DOHH2 (cell line): ENCODE data around the gene RAB40C.

Experiments used
- H3F3A ChIP-seq: fragments of 200-600 bp; sonication (generic), shearing (Covaris generic); 2 replicates; pipeline ENCODE4 v1.6.0; 2016; ENCODE audit warnings: antibody characterized with exemption, mild to moderate bottlenecking; ENCODE audit not compliant: control insufficient read depth, insufficient read depth
- H3K27ac ChIP-seq: fragments of 200-600 bp; sonication (generic); 2 replicates; pipeline ENCODE4 v1.5.1; 2014; ENCODE audit warnings: low read depth, mild to moderate bottlenecking, low read length, moderate library complexity
- H3K27me3 ChIP-seq: fragments of 200-600 bp; sonication (generic); 2 replicates; pipeline ENCODE4 v1.6.1; 2014; ENCODE audit warnings: mild to moderate bottlenecking, low read length, mixed read lengths; ENCODE audit not compliant: control insufficient read depth
- H3K36me3 ChIP-seq: fragments of 200-600 bp; sonication (generic); 2 replicates; pipeline ENCODE4 v1.6.1; 2014; ENCODE audit warnings: mild to moderate bottlenecking, low read length, moderate library complexity, mixed read lengths; ENCODE audit not compliant: control insufficient read depth
- H3K4me1 ChIP-seq: fragments of 200-600 bp; sonication (generic); 2 replicates; pipeline ENCODE4 v1.6.1; 2014; ENCODE audit warnings: mild to moderate bottlenecking, low read length, mixed read lengths; ENCODE audit not compliant: control insufficient read depth
- H3K4me2 ChIP-seq: fragments of 200-600 bp; sonication (generic); 2 replicates; pipeline ENCODE4 v1.6.0; 2014; ENCODE audit warnings: mild to moderate bottlenecking, low read length, moderate library complexity
- H3K4me3 ChIP-seq: fragments of 200-600 bp; sonication (generic); 2 replicates; pipeline ENCODE4 v1.5.1; 2014; ENCODE audit warnings: mild to moderate bottlenecking, low read length, mixed read lengths
- H3K79me2 ChIP-seq: fragments of 200-600 bp; sonication (generic); 2 replicates; pipeline ENCODE4 v1.6.1; 2014; ENCODE audit warnings: mild to moderate bottlenecking, low read length, mixed read lengths; ENCODE audit not compliant: control insufficient read depth
- H3K9me2 ChIP-seq: fragments of 200-600 bp; sonication (generic); replicated peaks from 2 replicates; pipeline ENCODE4 v1.6.1; 2014; ENCODE audit warnings: mild to moderate bottlenecking, low read length, mixed read lengths; ENCODE audit not compliant: control insufficient read depth
- H3K9me3 ChIP-seq: fragments of 200-600 bp; sonication (generic); 2 replicates; pipeline ENCODE4 v1.6.1; 2014; ENCODE audit warnings: antibody characterized with exemption, low read length, mixed read lengths; ENCODE audit not compliant: control insufficient read depth, insufficient read depth
- H4K20me1 ChIP-seq: fragments of 200-600 bp; sonication (generic); 2 replicates; pipeline ENCODE4 v1.6.0; 2014; ENCODE audit warnings: low read depth, mild to moderate bottlenecking, antibody characterized with exemption, low read length, moderate library complexity; ENCODE audit not compliant: control insufficient read depth, insufficient read depth
- CTCF ChIP-seq: fragments of 200-600 bp; sonication (generic); IDR thresholded peaks from one replicate; pipeline ENCODE4 v1.5.1; 2014; ENCODE audit warnings: antibody characterized with exemption, mild to moderate bottlenecking, low read depth, low read length; ENCODE audit not compliant: poor library complexity, severe bottlenecking
- EZH2phosphoT487 ChIP-seq: fragments of 200-600 bp; sonication (generic); IDR thresholded peaks from 2 replicates; pipeline ENCODE4 v1.6.1; 2017; ENCODE audit warnings: borderline replicate concordance, mild to moderate bottlenecking, antibody characterized with exemption, low read length, moderate library complexity, mixed read lengths

RAB40C gene

GRCh38 chr16:675884-676564, 86.2 kb downstream of the RAB40C start:
- Histone ChIP-seq H3K9me3 (no peaks in the 10 kb centered on the region), H3K79me2 (peaks cover 7% of the 10 kb centered on the region), H4K20me1 (peaks cover 9% of the 10 kb centered on the region; the same call in 1 of the 2 replicates), H3K4me3 (no peak overlapping the region), H3K4me2 (no peak overlapping the region), H3K9me2 (no peaks in the 10 kb centered on the region), H3K4me1 (peaks cover 20% of the 10 kb centered on the region), H3K27ac (no peak overlapping the region), H3K36me3 (peaks cover 35% of the 10 kb centered on the region), H3K27me3 (peaks cover 3% of the 10 kb centered on the region; the same call in 1 of the 2 replicates), H3F3A (no peaks in the 10 kb centered on the region; the same call in 1 of the 2 replicates)
- TF ChIP-seq EZH2phosphoT487 (no peak), CTCF (no peak)

- no peaks in the 10 kb centered on the region for H3K9me3 ChIP-seq
- peaks cover 3% of the 10 kb centered on the region; the same call in 1 of the 2 replicates for H3K27me3 ChIP-seq
- H4K20me1 ChIP-seq: peaks cover 14% of the 10 kb centered on the region; the same call in 1 of the 2 replicates
- TF ChIP-seq CTCF (no peak), EZH2phosphoT487 (no peak)
- H3K79me2 ChIP-seq: peaks cover 12% of the 10 kb centered on the region
- peaks cover 25% of the 10 kb centered on the region for H3K4me1 ChIP-seq
- no peak overlapping the region for H3K4me3 ChIP-seq
- H3K36me3 ChIP-seq: peaks cover 36% of the 10 kb centered on the region
- H3K4me2 ChIP-seq: no peak overlapping the region
- no peaks in the 10 kb centered on the region; the same call in 1 of the 2 replicates for H3F3A ChIP-seq
- H3K9me2 ChIP-seq: no peaks in the 10 kb centered on the region
- no peak overlapping the region for H3K27ac ChIP-seq
Measured at GRCh38 chr16:676565-676902, 86.7 kb downstream of the RAB40C start.

- Histone ChIP-seq H3K79me2 (peaks cover 16% of the 10 kb centered on the region), H4K20me1 (peaks cover 16% of the 10 kb centered on the region; the same call in 1 of the 2 replicates), H3K9me2 (no peaks in the 10 kb centered on the region), H3K27me3 (peaks cover 3% of the 10 kb centered on the region; the same call in 1 of the 2 replicates), H3F3A (no peaks in the 10 kb centered on the region; the same call in 1 of the 2 replicates), H3K4me2 (no peak overlapping the region), H3K4me3 (no peak overlapping the region), H3K27ac (no peak overlapping the region), H3K36me3 (peaks cover 38% of the 10 kb centered on the region), H3K9me3 (no peaks in the 10 kb centered on the region), H3K4me1 (peaks cover 29% of the 10 kb centered on the region)
- TF ChIP-seq CTCF (no peak), EZH2phosphoT487 (no peak)
Measured at GRCh38 chr16:676913-677312, 87.0 kb downstream of the RAB40C start.
